SK-N-SH treated with all-trans-retinoic acid at 6 μM for 48 hours (cell line): ENCODE results near the gene UGT2B7.

Source experiments
- ATAC-seq: fragments of 200-7000 bp; cut with Tn5 transposase; 3 replicates; pipeline ENCODE4 v1.9.1; 2020; ENCODE audit warnings: mild to moderate bottlenecking, moderate library complexity
- ARNTL ChIP-seq: fragments of 450-650 bp; formaldehyde crosslinking; IDR thresholded peaks from 2 replicates; pipeline ENCODE4 v1.5.0; 2020; ENCODE audit warnings: low read depth, mild to moderate bottlenecking, moderate library complexity, borderline replicate concordance
- BACH2 ChIP-seq: fragments of 250-450 bp; sonication (Bioruptor Pico); IDR thresholded peaks from 2 replicates; pipeline ENCODE4 v1.9.0; 2021; ENCODE audit warnings: mild to moderate bottlenecking, borderline replicate concordance
- CREB5 ChIP-seq: fragments of 250-450 bp; sonication (Bioruptor Pico); IDR thresholded peaks from 2 replicates; pipeline ENCODE4 v1.5.1; 2020; ENCODE audit warnings: low read depth, mild to moderate bottlenecking, moderate library complexity
- CSDC2 ChIP-seq: fragments of 250-450 bp; sonication (Bioruptor Pico); IDR thresholded peaks from 2 replicates; pipeline ENCODE4 v1.5.0; 2020; ENCODE audit warnings: mild to moderate bottlenecking, moderate library complexity
- ESRRG ChIP-seq: fragments of 250-450 bp; sonication (Bioruptor Pico); IDR thresholded peaks from 2 replicates; pipeline ENCODE4 v1.6.1; 2021; ENCODE audit warnings: mild to moderate bottlenecking
- GLIS3 ChIP-seq: fragments of 250-450 bp; sonication (Bioruptor Pico); IDR thresholded peaks from 2 replicates; pipeline ENCODE4 v1.5.0; 2020; ENCODE audit warnings: mild to moderate bottlenecking, moderate library complexity
- ISL1 ChIP-seq: fragments of 250-450 bp; sonication (Bioruptor Pico); IDR thresholded peaks from 2 replicates; pipeline ENCODE4 v2.1.2; 2022; ENCODE audit warnings: mild to moderate bottlenecking, moderate library complexity
- POU6F1 ChIP-seq: fragments of 250-450 bp; sonication (Bioruptor Pico); IDR thresholded peaks from 2 replicates; pipeline ENCODE4 v1.8.0; 2021; ENCODE audit warnings: low read depth, mild to moderate bottlenecking, moderate library complexity, borderline replicate concordance
- RARB ChIP-seq: fragments of 250-450 bp; sonication (Bioruptor Pico); IDR thresholded peaks from 2 replicates; pipeline ENCODE4 v1.8.0; 2021; ENCODE audit warnings: mild to moderate bottlenecking, moderate library complexity
- SNAI2 ChIP-seq: fragments of 250-450 bp; sonication (Bioruptor Pico); IDR thresholded peaks from 2 replicates; pipeline ENCODE4 v1.5.0; 2020; ENCODE audit warnings: mild to moderate bottlenecking, moderate library complexity
- TOX ChIP-seq: fragments of 250-450 bp; sonication (Bioruptor Pico); IDR thresholded peaks from 2 replicates; pipeline ENCODE4 v1.8.0; 2021; ENCODE audit warnings: mild to moderate bottlenecking, moderate library complexity, borderline replicate concordance
- ZC3H10 ChIP-seq: fragments of 250-450 bp; sonication (Bioruptor Pico); IDR thresholded peaks from 2 replicates; pipeline ENCODE4 v1.5.1; 2021; ENCODE audit warnings: mild to moderate bottlenecking, moderate library complexity
- ZFP3 ChIP-seq: fragments of 250-450 bp; sonication (Bioruptor Pico); IDR thresholded peaks from 2 replicates; pipeline ENCODE4 v1.5.0; 2020; ENCODE audit warnings: mild to moderate bottlenecking, moderate library complexity
- ZFP30 ChIP-seq: fragments of 450-650 bp; formaldehyde crosslinking; IDR thresholded peaks from 2 replicates; pipeline ENCODE4 v1.5.0; 2022; ENCODE audit warnings: mild to moderate bottlenecking, moderate library complexity
- ZNF70 ChIP-seq: fragments of 450-650 bp; formaldehyde crosslinking; IDR thresholded peaks from 2 replicates; pipeline ENCODE4 v1.5.0; 2020; ENCODE audit warnings: mild to moderate bottlenecking, moderate library complexity
- ZNF8 ChIP-seq: fragments of 450-650 bp; formaldehyde crosslinking; IDR thresholded peaks from 2 replicates; pipeline ENCODE4 v1.5.0; 2020; ENCODE audit warnings: mild to moderate bottlenecking, moderate library complexity
- TF ChIP-seq, protein P1 (sequence below): fragments of 250-450 bp; sonication (Bioruptor Pico); IDR thresholded peaks from 2 replicates; pipeline ENCODE4 v1.5.0; 2020; ENCODE audit warnings: mild to moderate bottlenecking, moderate library complexity
- TF ChIP-seq, protein P2 (sequence below): fragments of 250-450 bp; sonication (Bioruptor Pico); IDR thresholded peaks from 2 replicates; pipeline ENCODE4 v1.8.0; 2020; ENCODE audit warnings: mild to moderate bottlenecking, moderate library complexity, borderline replicate concordance
- TF ChIP-seq, protein P3 (sequence below): fragments of 250-450 bp; sonication (Bioruptor Pico); IDR thresholded peaks from 2 replicates; pipeline ENCODE4 v1.5.1; 2021; ENCODE audit warnings: mild to moderate bottlenecking, moderate library complexity

Gene UGT2B7

GRCh38 chr4:69070590-69070989 lies 25.7 kb upstream of the UGT2B7 start:
- no peak for ATAC-seq
- TF ChIP-seq, protein P1, sequence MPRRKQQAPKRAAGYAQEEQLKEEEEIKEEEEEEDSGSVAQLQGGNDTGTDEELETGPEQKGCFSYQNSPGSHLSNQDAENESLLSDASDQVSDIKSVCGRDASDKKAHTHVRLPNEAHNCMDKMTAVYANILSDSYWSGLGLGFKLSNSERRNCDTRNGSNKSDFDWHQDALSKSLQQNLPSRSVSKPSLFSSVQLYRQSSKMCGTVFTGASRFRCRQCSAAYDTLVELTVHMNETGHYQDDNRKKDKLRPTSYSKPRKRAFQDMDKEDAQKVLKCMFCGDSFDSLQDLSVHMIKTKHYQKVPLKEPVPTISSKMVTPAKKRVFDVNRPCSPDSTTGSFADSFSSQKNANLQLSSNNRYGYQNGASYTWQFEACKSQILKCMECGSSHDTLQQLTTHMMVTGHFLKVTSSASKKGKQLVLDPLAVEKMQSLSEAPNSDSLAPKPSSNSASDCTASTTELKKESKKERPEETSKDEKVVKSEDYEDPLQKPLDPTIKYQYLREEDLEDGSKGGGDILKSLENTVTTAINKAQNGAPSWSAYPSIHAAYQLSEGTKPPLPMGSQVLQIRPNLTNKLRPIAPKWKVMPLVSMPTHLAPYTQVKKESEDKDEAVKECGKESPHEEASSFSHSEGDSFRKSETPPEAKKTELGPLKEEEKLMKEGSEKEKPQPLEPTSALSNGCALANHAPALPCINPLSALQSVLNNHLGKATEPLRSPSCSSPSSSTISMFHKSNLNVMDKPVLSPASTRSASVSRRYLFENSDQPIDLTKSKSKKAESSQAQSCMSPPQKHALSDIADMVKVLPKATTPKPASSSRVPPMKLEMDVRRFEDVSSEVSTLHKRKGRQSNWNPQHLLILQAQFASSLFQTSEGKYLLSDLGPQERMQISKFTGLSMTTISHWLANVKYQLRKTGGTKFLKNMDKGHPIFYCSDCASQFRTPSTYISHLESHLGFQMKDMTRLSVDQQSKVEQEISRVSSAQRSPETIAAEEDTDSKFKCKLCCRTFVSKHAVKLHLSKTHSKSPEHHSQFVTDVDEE (CRISPR knock-in tag): no peak
- TF ChIP-seq TOX: no peak
- no peak for TF ChIP-seq ISL1 (CRISPR knock-in tag)
- TF ChIP-seq BACH2: no peak
- TF ChIP-seq, protein P2, sequence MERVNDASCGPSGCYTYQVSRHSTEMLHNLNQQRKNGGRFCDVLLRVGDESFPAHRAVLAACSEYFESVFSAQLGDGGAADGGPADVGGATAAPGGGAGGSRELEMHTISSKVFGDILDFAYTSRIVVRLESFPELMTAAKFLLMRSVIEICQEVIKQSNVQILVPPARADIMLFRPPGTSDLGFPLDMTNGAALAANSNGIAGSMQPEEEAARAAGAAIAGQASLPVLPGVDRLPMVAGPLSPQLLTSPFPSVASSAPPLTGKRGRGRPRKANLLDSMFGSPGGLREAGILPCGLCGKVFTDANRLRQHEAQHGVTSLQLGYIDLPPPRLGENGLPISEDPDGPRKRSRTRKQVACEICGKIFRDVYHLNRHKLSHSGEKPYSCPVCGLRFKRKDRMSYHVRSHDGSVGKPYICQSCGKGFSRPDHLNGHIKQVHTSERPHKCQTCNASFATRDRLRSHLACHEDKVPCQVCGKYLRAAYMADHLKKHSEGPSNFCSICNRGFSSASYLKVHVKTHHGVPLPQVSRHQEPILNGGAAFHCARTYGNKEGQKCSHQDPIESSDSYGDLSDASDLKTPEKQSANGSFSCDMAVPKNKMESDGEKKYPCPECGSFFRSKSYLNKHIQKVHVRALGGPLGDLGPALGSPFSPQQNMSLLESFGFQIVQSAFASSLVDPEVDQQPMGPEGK (CRISPR knock-in tag): no peak
- TF ChIP-seq CREB5 (CRISPR knock-in tag): no peak
- TF ChIP-seq POU6F1: no peak
- no peak for TF ChIP-seq ZNF70 (CRISPR knock-in tag)
- TF ChIP-seq, protein P3, sequence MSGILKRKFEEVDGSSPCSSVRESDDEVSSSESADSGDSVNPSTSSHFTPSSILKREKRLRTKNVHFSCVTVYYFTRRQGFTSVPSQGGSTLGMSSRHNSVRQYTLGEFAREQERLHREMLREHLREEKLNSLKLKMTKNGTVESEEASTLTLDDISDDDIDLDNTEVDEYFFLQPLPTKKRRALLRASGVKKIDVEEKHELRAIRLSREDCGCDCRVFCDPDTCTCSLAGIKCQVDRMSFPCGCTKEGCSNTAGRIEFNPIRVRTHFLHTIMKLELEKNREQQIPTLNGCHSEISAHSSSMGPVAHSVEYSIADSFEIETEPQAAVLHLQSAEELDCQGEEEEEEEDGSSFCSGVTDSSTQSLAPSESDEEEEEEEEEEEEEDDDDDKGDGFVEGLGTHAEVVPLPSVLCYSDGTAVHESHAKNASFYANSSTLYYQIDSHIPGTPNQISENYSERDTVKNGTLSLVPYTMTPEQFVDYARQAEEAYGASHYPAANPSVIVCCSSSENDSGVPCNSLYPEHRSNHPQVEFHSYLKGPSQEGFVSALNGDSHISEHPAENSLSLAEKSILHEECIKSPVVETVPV (CRISPR knock-in tag): no peak
- no peak for TF ChIP-seq RARB
- no peak for TF ChIP-seq ARNTL
- TF ChIP-seq ZNF8 (CRISPR knock-in tag): no peak
- TF ChIP-seq CSDC2 (CRISPR knock-in tag): no peak
- TF ChIP-seq ESRRG (CRISPR knock-in tag): no peak
- no peak for TF ChIP-seq ZFP30 (CRISPR knock-in tag)
- TF ChIP-seq GLIS3 (CRISPR knock-in tag): no peak

DNA sequence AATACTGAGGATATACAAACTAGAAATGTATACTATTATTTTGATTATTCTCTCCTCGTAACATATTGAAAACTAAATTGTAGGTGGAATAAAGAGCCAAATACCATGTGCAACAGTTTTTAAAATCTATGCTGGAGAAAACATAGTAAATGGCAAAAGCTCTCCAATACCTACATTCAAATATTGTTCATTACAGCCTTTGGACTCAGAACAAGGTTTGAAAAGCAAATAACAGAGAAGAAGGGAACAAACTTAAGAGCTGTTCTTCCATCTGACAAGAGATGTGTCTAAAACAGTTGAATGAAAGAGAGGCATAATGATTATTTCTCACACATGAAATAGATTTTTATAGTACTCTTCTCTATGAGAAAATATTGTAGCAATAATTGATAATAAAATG lies 25.0 kb upstream of the UGT2B7 start:
- ATAC-seq: no peak
- TF ChIP-seq BACH2 (no peak), CREB5 (CRISPR knock-in tag) (no peak)

GRCh38 chr4:69073375-69073774 lies 22.9 kb upstream of the UGT2B7 start:
- no peak for ATAC-seq
- TF ChIP-seq, protein P2 (CRISPR knock-in tag): no peak
- TF ChIP-seq, protein P3 (CRISPR knock-in tag): no peak
- TF ChIP-seq, protein P1 (CRISPR knock-in tag): no peak
- TF ChIP-seq BACH2: no peak
- TF ChIP-seq ESRRG (CRISPR knock-in tag): no peak
- TF ChIP-seq ZFP3 (CRISPR knock-in tag): no peak
- TF ChIP-seq POU6F1: no peak
- TF ChIP-seq ZNF8 (CRISPR knock-in tag): no peak
- TF ChIP-seq ZC3H10: no peak
- no peak for TF ChIP-seq SNAI2 (CRISPR knock-in tag)
